DOHH2 (cell line): ENCODE results near the gene STX16.

Source experiments
- H3F3A ChIP-seq: fragments of 200-600 bp; sonication (generic), shearing (Covaris generic); 2 replicates; pipeline ENCODE4 v1.6.0; 2016; ENCODE audit warnings: antibody characterized with exemption, mild to moderate bottlenecking; ENCODE audit not compliant: control insufficient read depth, insufficient read depth
- H3K27ac ChIP-seq: fragments of 200-600 bp; sonication (generic); 2 replicates; pipeline ENCODE4 v1.5.1; 2014; ENCODE audit warnings: low read depth, mild to moderate bottlenecking, low read length, moderate library complexity
- H3K27me3 ChIP-seq: fragments of 200-600 bp; sonication (generic); 2 replicates; pipeline ENCODE4 v1.6.1; 2014; ENCODE audit warnings: mild to moderate bottlenecking, low read length, mixed read lengths; ENCODE audit not compliant: control insufficient read depth
- H3K36me3 ChIP-seq: fragments of 200-600 bp; sonication (generic); 2 replicates; pipeline ENCODE4 v1.6.1; 2014; ENCODE audit warnings: mild to moderate bottlenecking, low read length, moderate library complexity, mixed read lengths; ENCODE audit not compliant: control insufficient read depth
- H3K4me1 ChIP-seq: fragments of 200-600 bp; sonication (generic); 2 replicates; pipeline ENCODE4 v1.6.1; 2014; ENCODE audit warnings: mild to moderate bottlenecking, low read length, mixed read lengths; ENCODE audit not compliant: control insufficient read depth
- H3K4me2 ChIP-seq: fragments of 200-600 bp; sonication (generic); 2 replicates; pipeline ENCODE4 v1.6.0; 2014; ENCODE audit warnings: mild to moderate bottlenecking, low read length, moderate library complexity
- H3K4me3 ChIP-seq: fragments of 200-600 bp; sonication (generic); 2 replicates; pipeline ENCODE4 v1.5.1; 2014; ENCODE audit warnings: mild to moderate bottlenecking, low read length, mixed read lengths
- H3K79me2 ChIP-seq: fragments of 200-600 bp; sonication (generic); 2 replicates; pipeline ENCODE4 v1.6.1; 2014; ENCODE audit warnings: mild to moderate bottlenecking, low read length, mixed read lengths; ENCODE audit not compliant: control insufficient read depth
- H3K9me2 ChIP-seq: fragments of 200-600 bp; sonication (generic); replicated peaks from 2 replicates; pipeline ENCODE4 v1.6.1; 2014; ENCODE audit warnings: mild to moderate bottlenecking, low read length, mixed read lengths; ENCODE audit not compliant: control insufficient read depth
- H3K9me3 ChIP-seq: fragments of 200-600 bp; sonication (generic); 2 replicates; pipeline ENCODE4 v1.6.1; 2014; ENCODE audit warnings: antibody characterized with exemption, low read length, mixed read lengths; ENCODE audit not compliant: control insufficient read depth, insufficient read depth
- H4K20me1 ChIP-seq: fragments of 200-600 bp; sonication (generic); 2 replicates; pipeline ENCODE4 v1.6.0; 2014; ENCODE audit warnings: low read depth, mild to moderate bottlenecking, antibody characterized with exemption, low read length, moderate library complexity; ENCODE audit not compliant: control insufficient read depth, insufficient read depth
- CTCF ChIP-seq: fragments of 200-600 bp; sonication (generic); IDR thresholded peaks from one replicate; pipeline ENCODE4 v1.5.1; 2014; ENCODE audit warnings: antibody characterized with exemption, mild to moderate bottlenecking, low read depth, low read length; ENCODE audit not compliant: poor library complexity, severe bottlenecking
- EZH2phosphoT487 ChIP-seq: fragments of 200-600 bp; sonication (generic); IDR thresholded peaks from 2 replicates; pipeline ENCODE4 v1.6.1; 2017; ENCODE audit warnings: borderline replicate concordance, mild to moderate bottlenecking, antibody characterized with exemption, low read length, moderate library complexity, mixed read lengths

The STX16 gene

GRCh38 chr20:58667975-58668374, 16.9 kb downstream of the STX16 start:
- Histone ChIP-seq H3K4me2 (no peak overlapping the region), H3K79me2 (peaks cover 57% of the 10 kb centered on the region), H3K4me3 (no peak overlapping the region), H3K27me3 (no peaks in the 10 kb centered on the region), H3K27ac (no peak overlapping the region), H3K9me2 (no peaks in the 10 kb centered on the region), H4K20me1 (peaks cover 15% of the 10 kb centered on the region; the same call in 1 of the 2 replicates), H3K36me3 (peaks cover 62% of the 10 kb centered on the region), H3K9me3 (no peaks in the 10 kb centered on the region), H3K4me1 (peaks cover 25% of the 10 kb centered on the region), H3F3A (no peaks in the 10 kb centered on the region)
- TF ChIP-seq EZH2phosphoT487 (no peak), CTCF (no peak)

GRCh38 chr20:58668901-58669286, 17.8 kb downstream of the STX16 start:
- H4K20me1 ChIP-seq: peaks cover 15% of the 10 kb centered on the region; the same call in 1 of the 2 replicates
- H3K79me2 ChIP-seq: peaks cover 49% of the 10 kb centered on the region
- H3K27me3 ChIP-seq: no peaks in the 10 kb centered on the region
- peaks cover 25% of the 10 kb centered on the region for H3K4me1 ChIP-seq
- H3K4me3 ChIP-seq: peak overlapping the region; percentile 9; the same call in 1 of the 2 replicates
- TF ChIP-seq CTCF (no peak), EZH2phosphoT487 (no peak)
- no peaks in the 10 kb centered on the region for H3F3A ChIP-seq
- peaks cover 66% of the 10 kb centered on the region for H3K36me3 ChIP-seq
- no peak overlapping the region for H3K27ac ChIP-seq
- no peaks in the 10 kb centered on the region for H3K9me3 ChIP-seq
- peak overlapping the region; percentile 48 for H3K4me2 ChIP-seq
- no peaks in the 10 kb centered on the region for H3K9me2 ChIP-seq

- H3K79me2 ChIP-seq: peaks cover 44% of the 10 kb centered on the region
- peaks cover 15% of the 10 kb centered on the region; the same call in 1 of the 2 replicates for H4K20me1 ChIP-seq
- TF ChIP-seq CTCF: no peak
- peaks cover 25% of the 10 kb centered on the region for H3K4me1 ChIP-seq
- no peaks in the 10 kb centered on the region for H3K9me3 ChIP-seq
- no peaks in the 10 kb centered on the region for H3K9me2 ChIP-seq
- peaks cover 69% of the 10 kb centered on the region for H3K36me3 ChIP-seq
- peak overlapping the region; percentile 48 for H3K4me2 ChIP-seq
- no peaks in the 10 kb centered on the region for H3F3A ChIP-seq
- H3K27me3 ChIP-seq: no peaks in the 10 kb centered on the region
- H3K27ac ChIP-seq: no peak overlapping the region; the same call in 1 of the 2 replicates
- H3K4me3 ChIP-seq: peak overlapping the region; percentile 9; the same call in 1 of the 2 replicates
Observed at GRCh38 chr20:58669287-58670006, 18.4 kb downstream of the STX16 start.
